Activated CD4-positive, alpha-beta memory T cell treated with anti-CD3 and anti-CD28 coated beads, Interleukin-2, amount 10 ng/mL, durations not matched to agents 7 days and 5 days (primary cell): ENCODE results near the gene MPP3. TPM values are rescaled to one million over a fixed set of nuclear protein-coding genes. Genes with fewer than 3 reads are reported as not detected.
"Not testable (repeated sequence)": the region's sequence is repeated elsewhere in the genome, so short reads cannot be mapped to it uniquely, and the experiment has no call there.

Experiments used
- CTCF ChIA-PET: fragments of 350-600 bp; sonication (Branson Sonifier 250); formaldehyde crosslinking; loops from one replicate; lab custom pipeline; 2021; ENCODE audit warnings: antibody characterized with exemption, inconsistent platforms; lab: Charles Lee
- POLR2A ChIA-PET: fragments of 350-600 bp; sonication (Branson Sonifier 250); formaldehyde crosslinking; loops from one replicate; lab custom pipeline; 2021; ENCODE audit warnings: antibody characterized with exemption; lab: Charles Lee
- DNase-seq: peaks from one replicate; pipeline ENCODE4 v3.0.0-alpha.2; 2020
- H3K27ac Mint-ChIP-seq: one replicate; pipeline ENCODE4 v1.8.0; 2021; ENCODE audit warnings: mild to moderate bottlenecking, mixed read lengths
- H3K27me3 Mint-ChIP-seq: one replicate; pipeline ENCODE4 v1.8.0; 2021; ENCODE audit warnings: mixed read lengths
- H3K36me3 Mint-ChIP-seq: one replicate; pipeline ENCODE4 v1.8.0; 2021; ENCODE audit warnings: low read depth, mixed read lengths
- H3K4me1 Mint-ChIP-seq: one replicate; pipeline ENCODE4 v1.8.0; 2021; ENCODE audit warnings: mixed read lengths
- H3K4me3 Mint-ChIP-seq: one replicate; pipeline ENCODE4 v1.8.0; 2021; ENCODE audit warnings: mild to moderate bottlenecking, mixed read lengths
- H3K9me3 Mint-ChIP-seq: one replicate; pipeline ENCODE4 v1.8.0; 2021; ENCODE audit warnings: mixed read lengths
- total RNA-seq, 2 experiments: library from RNA; stranded (reverse); gene quantifications; one replicate each; pipeline ENCODE4 v1.2.3, GENCODE V29; 2021

Gene MPP3
- total RNA-seq, 2 experiments from 2014 or later = not detected

- ChIA-PET CTCF (no interaction called here), POLR2A (no interaction called here)
- DNase-seq = no peak
- Mint-ChIP-seq H3K4me1 (no peaks in the 10 kb centered on the region), H3K9me3 (no peaks in the 10 kb centered on the region), H3K27ac (no peak overlapping the region), H3K4me3 (no peak overlapping the region), H3K36me3 (no peaks in the 10 kb centered on the region), H3K27me3 (peaks cover 27% of the 10 kb centered on the region)
Measured at GRCh38 chr17:43808076-43808475, 24.9 kb downstream of the MPP3 start.

DNA sequence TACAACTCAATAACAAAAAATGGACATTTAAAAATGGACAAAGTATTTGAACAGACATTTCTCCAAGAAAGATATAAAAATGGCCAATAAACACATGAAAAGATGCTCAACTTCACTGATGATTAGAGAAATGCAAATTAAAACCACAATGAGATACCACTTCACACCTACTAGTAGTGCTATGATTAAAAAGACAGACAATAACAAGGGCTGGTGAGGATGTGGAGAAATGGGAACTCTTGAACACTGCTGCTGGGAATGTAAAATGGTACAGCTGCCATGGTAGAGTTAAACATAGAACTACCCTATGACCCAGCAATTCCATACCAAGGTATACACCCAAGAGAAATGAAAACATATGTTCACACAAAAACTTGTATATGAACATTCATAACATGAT lies 27.8 kb downstream of the MPP3 start:
- no peak for DNase-seq
- H3K4me1 Mint-ChIP-seq = no peaks in the 10 kb centered on the region
- no peak overlapping the region for H3K4me3 Mint-ChIP-seq
- CTCF ChIA-PET = no interaction called here
- POLR2A ChIA-PET = no interaction called here
- H3K27me3 Mint-ChIP-seq = peaks cover 35% of the 10 kb centered on the region
- H3K36me3 Mint-ChIP-seq = no peaks in the 10 kb centered on the region
- H3K9me3 Mint-ChIP-seq = no peaks in the 10 kb centered on the region
- no peak overlapping the region for H3K27ac Mint-ChIP-seq

- no peaks in the 10 kb centered on the region for H3K4me1 Mint-ChIP-seq
- ChIA-PET CTCF (no interaction called here), POLR2A (no interaction called here)
- no peak for DNase-seq
- peaks cover 37% of the 10 kb centered on the region for H3K27me3 Mint-ChIP-seq
- no peak overlapping the region for H3K27ac Mint-ChIP-seq
- H3K36me3 Mint-ChIP-seq = no peaks in the 10 kb centered on the region
- H3K9me3 Mint-ChIP-seq = no peaks in the 10 kb centered on the region
- H3K4me3 Mint-ChIP-seq = no peak overlapping the region
Measured at GRCh38 chr17:43803758-43804157, 29.2 kb downstream of the MPP3 start.

DNA sequence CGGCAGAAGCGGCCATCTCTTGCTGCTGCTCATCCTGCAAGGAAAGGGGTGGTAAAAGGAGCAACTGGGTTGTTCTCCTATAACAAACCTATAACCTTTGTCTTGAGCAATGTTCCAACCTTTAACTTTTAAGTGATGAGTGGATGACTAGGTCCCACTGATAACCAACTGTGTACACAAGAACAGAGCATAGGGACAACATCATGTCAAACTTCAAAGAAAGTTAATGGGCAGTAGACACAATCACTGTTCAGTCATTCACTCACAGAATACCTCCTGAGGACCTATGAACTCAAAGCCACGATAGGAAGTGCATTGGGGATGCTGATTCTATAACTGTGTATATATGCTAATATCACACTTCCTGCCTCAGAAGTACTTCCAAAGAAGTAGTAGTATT lies 31.1 kb downstream of the MPP3 start:
- CTCF ChIA-PET = no interaction called here
- Mint-ChIP-seq H3K27ac (no peak overlapping the region), H3K36me3 (no peaks in the 10 kb centered on the region), H3K9me3 (no peaks in the 10 kb centered on the region), H3K27me3 (peaks cover 41% of the 10 kb centered on the region), H3K4me3 (no peak overlapping the region), H3K4me1 (no peaks in the 10 kb centered on the region)
- no peak for DNase-seq
- POLR2A ChIA-PET = no interaction called here

GRCh38 chr17:43800736-43801135 lies 32.2 kb downstream of the MPP3 start:
- no peaks in the 10 kb centered on the region for H3K4me1 Mint-ChIP-seq
- DNase-seq = no peak
- peaks cover 46% of the 10 kb centered on the region for H3K27me3 Mint-ChIP-seq
- H3K9me3 Mint-ChIP-seq = no peaks in the 10 kb centered on the region
- no peak overlapping the region for H3K27ac Mint-ChIP-seq
- ChIA-PET POLR2A (no interaction called here), CTCF (no interaction called here)
- no peak overlapping the region for H3K4me3 Mint-ChIP-seq
- H3K36me3 Mint-ChIP-seq = no peaks in the 10 kb centered on the region

DNA sequence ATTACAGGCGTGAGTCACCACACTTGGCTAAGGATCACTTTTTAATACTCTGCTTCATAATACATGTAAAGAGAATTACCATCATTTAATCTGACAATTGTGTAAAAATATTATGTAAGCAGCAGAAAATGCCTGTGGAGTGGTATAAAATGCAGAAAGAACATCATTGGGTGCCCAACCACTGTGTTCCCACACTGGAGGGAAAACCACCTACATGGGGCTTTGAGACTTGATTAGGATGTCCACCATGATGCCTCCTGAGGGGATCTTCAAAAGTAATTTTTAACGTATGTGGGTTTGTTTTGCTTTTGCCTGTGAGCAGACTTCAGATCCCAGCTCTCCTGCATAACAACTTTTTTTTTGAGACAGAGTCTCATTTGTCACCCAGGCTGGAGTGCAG lies 33.9 kb downstream of the MPP3 start:
- H3K27ac Mint-ChIP-seq = no peak overlapping the region
- CTCF ChIA-PET = no interaction called here
- H3K4me1 Mint-ChIP-seq = no peaks in the 10 kb centered on the region
- no peaks in the 10 kb centered on the region for H3K9me3 Mint-ChIP-seq
- H3K4me3 Mint-ChIP-seq = no peak overlapping the region
- no peaks in the 10 kb centered on the region for H3K36me3 Mint-ChIP-seq
- DNase-seq = no peak
- POLR2A ChIA-PET = no interaction called here
- H3K27me3 Mint-ChIP-seq = peaks cover 50% of the 10 kb centered on the region

DNA sequence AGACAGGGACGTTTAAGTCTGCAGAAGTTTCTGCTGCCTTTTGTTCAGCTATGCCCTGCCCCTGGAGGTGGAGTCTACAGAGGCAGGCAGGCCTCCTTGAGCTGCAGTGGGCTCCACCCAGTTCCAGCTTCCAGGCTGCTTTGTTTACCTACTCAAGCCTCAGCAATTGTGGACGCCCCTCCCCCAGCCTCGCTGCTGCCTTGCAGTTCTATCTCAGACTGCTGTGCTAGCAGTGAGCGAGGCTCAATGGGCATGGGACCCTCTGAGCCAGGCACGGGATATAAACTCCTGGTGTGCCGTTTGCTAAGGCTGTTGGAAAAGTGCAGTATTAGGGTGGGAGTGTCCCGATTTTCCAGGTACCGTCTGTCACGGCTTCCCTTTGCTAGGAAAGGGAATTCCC lies 34.9 kb downstream of the MPP3 start:
- H3K9me3 Mint-ChIP-seq, H3K4me1 Mint-ChIP-seq, H3K27ac Mint-ChIP-seq, DNase-seq, H3K4me3 Mint-ChIP-seq, POLR2A ChIA-PET, H3K36me3 Mint-ChIP-seq, CTCF ChIA-PET: not testable (repeated sequence)
- H3K27me3 Mint-ChIP-seq = peaks cover 46% of the 10 kb centered on the region

DNA sequence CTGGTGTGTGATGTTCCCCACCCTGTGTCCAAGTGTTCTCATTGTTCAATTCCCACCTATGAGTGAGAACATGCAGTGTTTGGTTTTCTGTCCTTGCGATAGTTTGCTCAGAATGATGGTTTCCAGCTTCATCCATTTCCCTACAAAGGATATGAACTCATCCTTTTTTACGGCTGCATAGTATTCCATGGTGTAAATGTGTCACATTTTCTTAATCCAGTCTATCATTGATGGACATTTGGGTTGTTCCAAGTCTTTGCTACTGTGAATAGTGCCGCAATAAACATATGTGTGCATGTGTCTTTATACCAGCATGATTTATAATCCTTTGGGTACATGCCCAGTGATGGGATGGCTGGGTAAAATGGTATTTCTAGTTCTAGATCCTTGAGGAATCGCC lies 40.3 kb downstream of the MPP3 start:
- CTCF ChIA-PET, H3K27ac Mint-ChIP-seq, POLR2A ChIA-PET, H3K4me1 Mint-ChIP-seq, H3K4me3 Mint-ChIP-seq, H3K9me3 Mint-ChIP-seq, H3K36me3 Mint-ChIP-seq, DNase-seq: not testable (repeated sequence)
- H3K27me3 Mint-ChIP-seq = peaks cover 35% of the 10 kb centered on the region

GRCh38 chr17:43791589-43791988 lies 41.4 kb downstream of the MPP3 start:
- H3K27ac Mint-ChIP-seq = no peak overlapping the region
- no peak for DNase-seq
- H3K27me3 Mint-ChIP-seq = peaks cover 32% of the 10 kb centered on the region
- H3K36me3 Mint-ChIP-seq = no peaks in the 10 kb centered on the region
- H3K4me3 Mint-ChIP-seq = no peak overlapping the region
- peaks cover 2% of the 10 kb centered on the region for H3K9me3 Mint-ChIP-seq
- CTCF ChIA-PET = no interaction called here
- POLR2A ChIA-PET = no interaction called here
- peaks cover 7% of the 10 kb centered on the region for H3K4me1 Mint-ChIP-seq

DNA sequence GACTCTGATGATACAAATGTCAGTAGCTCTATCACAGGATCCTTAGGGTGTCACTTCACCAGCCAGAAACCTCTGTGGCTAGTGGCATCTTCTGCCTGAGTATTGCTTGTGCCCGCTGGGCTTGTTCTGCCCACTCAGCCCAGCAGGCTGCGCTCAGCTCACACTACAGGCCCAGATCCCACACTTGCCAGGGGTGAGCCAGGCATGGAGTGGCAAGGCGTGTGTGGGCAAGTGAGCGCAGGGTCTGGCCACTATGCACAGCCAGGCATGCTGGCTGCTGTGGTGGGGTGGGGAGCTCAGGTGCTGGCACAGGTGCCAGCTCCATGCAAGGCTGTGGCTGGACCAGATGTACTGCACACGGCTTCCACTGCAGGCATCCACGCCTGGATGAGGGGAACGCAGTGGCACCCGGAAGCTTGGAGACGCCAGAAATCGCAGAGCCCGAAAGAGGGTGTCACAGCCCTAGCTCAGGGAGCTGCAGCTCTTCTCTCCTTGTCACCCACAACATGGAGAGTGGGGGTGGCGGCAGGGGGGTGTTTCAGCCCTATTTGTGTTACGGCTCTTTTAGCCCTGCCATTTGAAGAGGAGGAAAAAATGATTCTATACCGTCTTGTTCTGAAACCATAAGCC lies 42.5 kb downstream of the MPP3 start:
- peaks cover 26% of the 10 kb centered on the region for H3K27me3 Mint-ChIP-seq
- peaks cover 7% of the 10 kb centered on the region for H3K4me1 Mint-ChIP-seq
- no peak for DNase-seq
- CTCF ChIA-PET = interaction anchor here (0.6 to 1.0 kb wide), 3 partner anchors 25 to 189 kb away, joined by 3 to 4 read pairs (median 3); no protein-coding TSS in a partner anchor
- H3K4me3 Mint-ChIP-seq = no peak overlapping the region
- H3K36me3 Mint-ChIP-seq = no peaks in the 10 kb centered on the region
- POLR2A ChIA-PET = no interaction called here
- peaks cover 2% of the 10 kb centered on the region for H3K9me3 Mint-ChIP-seq
- no peak overlapping the region for H3K27ac Mint-ChIP-seq

- DNase-seq = no peak
- H3K27me3 Mint-ChIP-seq = peaks cover 22% of the 10 kb centered on the region
- no peak overlapping the region for H3K4me3 Mint-ChIP-seq
- H3K4me1 Mint-ChIP-seq = peaks cover 7% of the 10 kb centered on the region
- CTCF ChIA-PET = interaction anchor here (0.7 to 1.3 kb wide), 2 partner anchors 26 to 154 kb away, joined by 3 read pairs; no protein-coding TSS in a partner anchor
- no peak overlapping the region for H3K27ac Mint-ChIP-seq
- peaks cover 2% of the 10 kb centered on the region for H3K9me3 Mint-ChIP-seq
- no peaks in the 10 kb centered on the region for H3K36me3 Mint-ChIP-seq
- POLR2A ChIA-PET = no interaction called here
Measured at GRCh38 chr17:43789482-43789881, 43.5 kb downstream of the MPP3 start.

DNA sequence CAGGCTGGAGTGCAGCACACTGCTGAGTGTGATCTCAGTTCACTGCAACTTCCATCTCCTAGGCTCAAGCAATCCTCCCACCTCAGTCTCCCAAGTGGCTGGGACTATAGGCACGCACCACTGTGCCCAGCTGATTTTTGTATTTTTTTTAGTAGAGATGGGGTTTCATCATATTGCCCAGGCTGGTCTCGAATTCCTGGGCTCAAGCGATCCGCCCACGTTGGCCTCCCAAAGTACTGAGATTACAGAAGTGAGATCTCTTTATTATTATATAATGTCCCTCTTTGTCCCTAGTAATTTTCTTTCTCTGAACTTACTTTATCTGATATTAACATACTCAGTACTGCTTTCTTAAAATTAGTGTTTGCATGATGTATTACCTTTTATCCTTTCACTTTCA lies 44.4 kb downstream of the MPP3 start:
- POLR2A ChIA-PET = no interaction called here
- CTCF ChIA-PET = interaction anchor here (1.3 kb wide), 1 partner anchor 155 kb away, joined by 3 read pairs; no protein-coding TSS in a partner anchor

DNA sequence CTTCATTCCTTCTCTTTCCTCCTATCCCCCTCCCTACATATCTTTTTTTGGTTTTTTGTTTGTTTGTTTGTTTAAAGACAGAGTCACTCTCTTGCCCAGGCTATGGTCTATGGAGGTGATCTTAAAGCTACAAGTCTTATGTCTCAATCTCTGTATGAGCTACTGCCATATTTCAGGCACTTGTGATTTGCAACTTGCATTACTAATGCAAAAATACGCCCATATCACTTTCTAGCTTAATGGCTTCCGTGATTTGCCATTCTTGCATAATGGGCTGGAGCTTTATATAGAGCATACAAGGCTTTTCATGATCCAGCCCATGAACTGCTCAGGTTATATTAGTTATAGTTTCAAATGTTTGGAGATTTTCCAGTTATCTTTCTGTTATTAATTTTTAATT lies 45.2 kb downstream of the MPP3 start:
- peaks cover 2% of the 10 kb centered on the region for H3K9me3 Mint-ChIP-seq
- peaks cover 8% of the 10 kb centered on the region for H3K4me1 Mint-ChIP-seq
- H3K27me3 Mint-ChIP-seq = peaks cover 23% of the 10 kb centered on the region
- H3K4me3 Mint-ChIP-seq = no peak overlapping the region
- ChIA-PET POLR2A (no interaction called here), CTCF (interaction anchor here (1.0 kb wide), 1 partner anchor 21 kb away, joined by 6 read pairs; no protein-coding TSS in a partner anchor)
- DNase-seq = no peak
- H3K36me3 Mint-ChIP-seq = no peaks in the 10 kb centered on the region
- no peak overlapping the region for H3K27ac Mint-ChIP-seq

More for the DNA sequence above, 44.4 kb downstream of the MPP3 start:
- Mint-ChIP-seq H3K9me3 (peaks cover 2% of the 10 kb centered on the region), H3K27me3 (peaks cover 21% of the 10 kb centered on the region), H3K4me3 (no peak overlapping the region), H3K36me3 (no peaks in the 10 kb centered on the region), H3K4me1 (peaks cover 8% of the 10 kb centered on the region), H3K27ac (no peak overlapping the region)
- no peak for DNase-seq

DNA sequence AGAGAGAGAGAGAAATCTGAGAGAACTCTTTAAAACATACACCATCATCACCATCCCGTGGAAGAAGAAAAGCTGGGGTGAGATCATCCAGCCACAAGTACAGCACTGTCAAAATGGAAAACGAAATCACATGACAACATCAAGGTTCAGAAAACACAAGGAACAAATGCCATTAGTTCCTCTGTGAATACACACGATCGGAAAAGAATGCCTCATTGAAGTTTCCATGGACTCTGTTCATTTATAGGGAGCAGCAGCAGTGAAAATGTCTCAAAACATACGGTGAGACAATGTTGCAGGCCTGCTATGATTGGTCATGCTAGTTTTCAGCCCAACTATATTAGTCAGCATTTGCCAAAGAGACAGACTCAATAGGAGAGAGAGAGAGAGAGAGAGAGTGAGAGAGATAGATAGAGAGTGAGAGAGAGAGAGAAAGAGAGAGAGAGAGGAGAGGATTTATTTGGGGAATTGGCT lies 48.3 kb downstream of the MPP3 start:
- ChIA-PET POLR2A (no interaction called here), CTCF (no interaction called here)
- no peaks in the 10 kb centered on the region for H3K9me3 Mint-ChIP-seq
- H3K27me3 Mint-ChIP-seq = peaks cover 46% of the 10 kb centered on the region
- no peak for DNase-seq
- H3K36me3 Mint-ChIP-seq = no peaks in the 10 kb centered on the region
- peaks cover 2% of the 10 kb centered on the region for H3K4me1 Mint-ChIP-seq
- no peak overlapping the region for H3K4me3 Mint-ChIP-seq
- no peak overlapping the region for H3K27ac Mint-ChIP-seq
